H1 (cell line): Measurements from ENCODE around the gene ZMIZ1. TPM values are rescaled to one million over a fixed set of nuclear protein-coding genes. Genes with fewer than 3 reads are reported as not detected.

Experiments
- CHD7 ChIP-seq: fragments of 300-600 bp; sonication (generic); IDR thresholded peaks from 2 replicates; pipeline ENCODE4 v1.7.1; 2012; ENCODE audit warnings: low read length, moderate library complexity, mild to moderate bottlenecking, inconsistent platforms; ENCODE audit not compliant: insufficient replicate concordance
- SIX5 ChIP-seq: IDR thresholded peaks from 2 replicates; pipeline ENCODE4 v1.6.1; 2011; ENCODE audit warnings: mild to moderate bottlenecking, low read depth, low read length
- polyA plus RNA-seq, 7 experiments: library from polyadenylated mRNA; depleted of rRNA in 3 of 7; stranded (reverse) in 5 of 7; unstranded in 2 of 7; fragments of >200 nt in 5 of 7; fragments of 200-250 nt in 2 of 7; gene quantifications; 1 replicate in 5 of 7; 2 replicates in 1 of 7; 4 replicates in 1 of 7; pipeline versions ENCODE4 v1.2.1 to v1.2.3, GENCODE V29; 2011 to 2013; ENCODE audit warnings: missing spikeins in 2 of 7, mixed read lengths in 2 of 7
- total RNA-seq: library from RNA; stranded (reverse); fragmentation: NEBNext Ultra II Directional; extraction: Animal tissue kit (Norgen Biotek cat#: 25700); gene quantifications from 2 replicates; pipeline ENCODE4 v1.2.1, GENCODE V29; 2021

Gene ZMIZ1
- total and polyA plus RNA-seq, 2 of the 8 experiments (the other 6 are each of a cell fraction or from before 2014, with no cell fraction given): 8.1 to 28.0 TPM

- TF ChIP-seq CHD7 (no peak), SIX5 (no peak)
Measured at GRCh38 chr10:79186486-79187120, 117.8 kb downstream of the ZMIZ1 start (continued).
